Central memory CD8-positive, alpha-beta T cell (primary cell): ENCODE results near the gene FBXW5.
A peak's percentile ranks its signal among the peaks of the same experiment; 100 is the strongest.

Source experiments
- ATAC-seq: fragments of 150-1000 bp; cut with Tn5 transposase; replicated peaks from 2 replicates; pipeline ENCODE4 v1.10.0; 2022; ENCODE audit warnings: mild to moderate bottlenecking, moderate FRiP score, moderate number of reproducible peaks; ENCODE audit not compliant: poor library complexity, severe bottlenecking; ENCODE audit errors: extremely low read depth
- DNase-seq, 2 donors: peaks; one replicate each; pipeline ENCODE4 v3.0.0; 2021; ENCODE audit warnings: low spot score in 2 of 2
- H3K27ac Mint-ChIP-seq: one replicate; pipeline ENCODE4 v1.8.0; 2022; ENCODE audit warnings: low read depth, mild to moderate bottlenecking, moderate library complexity, mixed read lengths
- H3K27me3 Mint-ChIP-seq: one replicate; pipeline ENCODE4 v1.8.0; 2022; ENCODE audit warnings: mixed read lengths
- H3K36me3 Mint-ChIP-seq: one replicate; pipeline ENCODE4 v1.8.0; 2022; ENCODE audit warnings: mild to moderate bottlenecking, moderate library complexity, mixed read lengths; ENCODE audit not compliant: insufficient read depth
- H3K4me1 Mint-ChIP-seq: one replicate; pipeline ENCODE4 v1.8.0; 2022; ENCODE audit warnings: mixed read lengths
- H3K4me3 Mint-ChIP-seq: one replicate; pipeline ENCODE4 v1.8.0; 2022; ENCODE audit warnings: mild to moderate bottlenecking, moderate library complexity, mixed read lengths
- H3K9me3 Mint-ChIP-seq: one replicate; pipeline ENCODE4 v1.8.0; 2022; ENCODE audit warnings: mixed read lengths

Gene FBXW5, protein sequence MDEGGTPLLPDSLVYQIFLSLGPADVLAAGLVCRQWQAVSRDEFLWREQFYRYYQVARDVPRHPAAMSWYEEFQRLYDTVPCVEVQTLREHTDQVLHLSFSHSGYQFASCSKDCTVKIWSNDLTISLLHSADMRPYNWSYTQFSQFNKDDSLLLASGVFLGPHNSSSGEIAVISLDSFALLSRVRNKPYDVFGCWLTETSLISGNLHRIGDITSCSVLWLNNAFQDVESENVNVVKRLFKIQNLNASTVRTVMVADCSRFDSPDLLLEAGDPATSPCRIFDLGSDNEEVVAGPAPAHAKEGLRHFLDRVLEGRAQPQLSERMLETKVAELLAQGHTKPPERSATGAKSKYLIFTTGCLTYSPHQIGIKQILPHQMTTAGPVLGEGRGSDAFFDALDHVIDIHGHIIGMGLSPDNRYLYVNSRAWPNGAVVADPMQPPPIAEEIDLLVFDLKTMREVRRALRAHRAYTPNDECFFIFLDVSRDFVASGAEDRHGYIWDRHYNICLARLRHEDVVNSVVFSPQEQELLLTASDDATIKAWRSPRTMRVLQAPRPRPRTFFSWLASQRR

DNA sequence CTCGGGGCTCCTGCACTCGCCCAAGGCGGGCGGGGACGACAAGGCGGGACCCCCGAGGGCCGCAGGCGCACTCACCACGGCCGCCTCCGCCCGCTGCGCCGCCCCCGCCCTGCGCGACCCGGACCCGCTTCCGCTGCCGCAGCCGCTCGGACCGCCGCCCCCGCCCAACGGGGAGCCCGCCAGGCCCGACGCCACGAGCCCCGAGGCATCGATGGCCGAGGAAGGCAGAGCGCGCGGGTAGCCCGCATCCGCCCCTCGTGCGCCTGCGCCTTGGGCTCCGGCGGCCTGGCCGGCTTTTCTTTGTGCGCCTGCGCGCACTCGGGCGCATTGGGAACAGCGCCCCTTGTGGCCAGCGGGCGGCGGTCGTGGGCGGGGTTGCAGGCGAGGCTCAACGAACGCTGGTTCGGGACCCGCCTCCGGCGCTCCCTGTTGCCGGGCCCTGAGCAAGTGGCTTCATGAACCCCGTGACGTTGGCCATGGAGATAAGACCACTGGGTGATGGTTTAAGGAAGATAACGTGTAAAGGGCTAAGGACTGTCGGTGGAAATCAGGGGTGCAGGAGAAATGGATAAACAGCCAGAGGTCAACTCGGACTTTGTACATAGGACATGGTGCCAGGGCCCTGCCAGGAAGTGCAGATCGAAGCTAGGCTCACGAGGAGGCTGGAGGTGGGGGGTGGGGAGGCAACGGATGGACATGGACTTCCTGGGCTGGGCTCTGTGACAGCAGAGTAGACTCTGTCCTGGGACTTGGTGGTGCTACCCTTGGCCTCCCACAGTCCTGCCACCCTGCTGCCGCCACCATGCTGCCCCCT is at the start of gene FBXW5, which contains the start of gene C8G:
Gene FBXW5, minus strand, starts transcription at position 220 of the 814 bp plus-strand sequence. CDS start 655 bp downstream, outside the sequence.
Gene C8G, plus strand, starts transcription at position 725 of the 814 bp plus-strand sequence. Its CDS starts 78 bp downstream, at position 803.
- ATAC-seq, result peak; percentile 78
- peaks cover 7% of the 10 kb centered on the region for H3K4me1 Mint-ChIP-seq
- H3K9me3 Mint-ChIP-seq, result no peaks in the 10 kb centered on the region
- peak within 1 kb of the TSS; percentile 80 for H3K4me3 Mint-ChIP-seq
- H3K27ac Mint-ChIP-seq, result peak within 1 kb of the TSS; percentile 89
- no peaks in the 10 kb centered on the region for H3K27me3 Mint-ChIP-seq
- DNase-seq, result peak; percentile 91 to 92
- peaks cover 38% of the 10 kb centered on the region for H3K36me3 Mint-ChIP-seq

DNA sequence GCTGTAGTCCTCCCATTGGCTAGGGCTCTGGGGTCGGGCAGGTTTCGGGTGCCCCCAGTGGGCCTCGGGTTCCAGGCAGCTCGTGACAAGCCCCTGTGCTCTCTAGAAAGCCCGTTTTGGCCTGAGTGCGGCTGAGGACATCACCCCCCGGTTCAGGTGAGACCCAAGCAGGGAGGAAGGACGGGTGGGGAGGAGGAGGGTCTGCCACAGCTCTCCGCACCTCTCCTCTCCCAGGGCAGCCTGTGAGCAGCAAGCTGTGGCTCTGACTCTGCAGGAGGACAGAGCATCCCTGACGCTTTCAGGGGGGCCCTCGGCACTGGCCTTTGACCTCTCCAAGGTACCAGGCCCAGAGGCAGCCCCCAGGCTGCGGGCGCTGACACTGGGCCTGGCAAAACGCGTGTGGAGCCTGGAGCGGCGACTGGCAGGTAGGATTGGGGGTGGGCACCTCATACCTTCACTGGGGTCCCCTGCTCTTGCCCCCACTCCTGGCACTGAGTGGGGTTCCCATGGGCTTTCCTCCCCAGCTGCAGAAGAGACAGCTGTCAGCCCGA is 48.4 kb upstream of the FBXW5 start:
- peak overlapping the region; percentile 93 for H3K27ac Mint-ChIP-seq
- H3K36me3 Mint-ChIP-seq, result peaks cover 27% of the 10 kb centered on the region
- no peak for ATAC-seq
- no peaks in the 10 kb centered on the region for H3K27me3 Mint-ChIP-seq
- DNase-seq, result peak in 1 of 2 donors; percentile 57
- H3K4me1 Mint-ChIP-seq, result peaks cover 25% of the 10 kb centered on the region
- no peaks in the 10 kb centered on the region for H3K9me3 Mint-ChIP-seq
- H3K4me3 Mint-ChIP-seq, result peak overlapping the region; percentile 85

DNA sequence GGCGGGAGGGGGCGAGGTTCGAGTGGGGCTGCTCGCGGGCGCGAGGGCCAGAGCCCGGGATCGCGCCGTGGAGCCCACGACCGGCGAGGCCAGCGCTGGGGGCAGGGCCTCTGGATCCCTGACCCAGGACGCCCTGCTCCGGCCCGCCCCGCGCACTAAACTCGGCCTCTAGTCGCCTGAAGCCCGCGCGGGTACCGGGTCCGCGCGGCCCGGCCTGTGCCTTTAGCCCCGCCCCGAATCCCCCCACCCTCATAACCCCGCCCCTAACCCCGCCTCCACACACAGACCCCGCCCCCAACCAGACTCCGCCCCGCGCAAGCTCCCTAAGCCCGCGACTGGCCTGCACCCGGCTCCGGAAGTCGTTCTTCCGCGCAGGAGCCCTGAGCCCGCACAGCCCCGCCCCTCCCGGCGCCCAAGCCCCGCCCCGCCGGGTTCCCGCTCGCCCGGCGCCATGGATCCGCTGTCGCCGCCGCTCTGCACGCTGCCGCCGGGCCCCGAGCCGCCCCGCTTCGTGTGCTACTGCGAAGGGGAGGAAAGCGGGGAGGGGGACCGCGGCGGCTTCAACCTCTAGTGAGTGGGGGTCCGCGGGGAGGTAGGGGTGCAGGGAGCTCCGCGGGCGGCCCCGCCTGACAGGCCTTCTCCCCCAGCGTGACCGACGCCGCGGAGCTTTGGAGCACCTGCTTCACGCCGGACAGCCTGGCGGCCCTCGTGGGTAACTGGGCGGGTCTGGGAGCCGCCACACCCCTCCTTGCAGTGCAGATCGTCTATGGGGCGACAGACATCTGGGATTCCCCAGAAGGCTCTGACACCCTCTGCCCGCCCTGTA is 47.7 kb upstream of the FBXW5 start, which contains the start of gene PAXX:
Gene PAXX, plus strand, starts transcription at position 430 of the 826 bp plus-strand sequence. Its CDS starts 22 bp downstream, at position 452.
- peak; percentile 89 for DNase-seq
- Mint-ChIP-seq H3K4me3 (peak within 1 kb of the TSS; percentile 85), H3K36me3 (peaks cover 22% of the 10 kb centered on the region), H3K9me3 (no peaks in the 10 kb centered on the region), H3K27ac (peak within 1 kb of the TSS; percentile 93), H3K27me3 (no peaks in the 10 kb centered on the region), H3K4me1 (peaks cover 18% of the 10 kb centered on the region)
- peak; percentile 81 for ATAC-seq

DNA sequence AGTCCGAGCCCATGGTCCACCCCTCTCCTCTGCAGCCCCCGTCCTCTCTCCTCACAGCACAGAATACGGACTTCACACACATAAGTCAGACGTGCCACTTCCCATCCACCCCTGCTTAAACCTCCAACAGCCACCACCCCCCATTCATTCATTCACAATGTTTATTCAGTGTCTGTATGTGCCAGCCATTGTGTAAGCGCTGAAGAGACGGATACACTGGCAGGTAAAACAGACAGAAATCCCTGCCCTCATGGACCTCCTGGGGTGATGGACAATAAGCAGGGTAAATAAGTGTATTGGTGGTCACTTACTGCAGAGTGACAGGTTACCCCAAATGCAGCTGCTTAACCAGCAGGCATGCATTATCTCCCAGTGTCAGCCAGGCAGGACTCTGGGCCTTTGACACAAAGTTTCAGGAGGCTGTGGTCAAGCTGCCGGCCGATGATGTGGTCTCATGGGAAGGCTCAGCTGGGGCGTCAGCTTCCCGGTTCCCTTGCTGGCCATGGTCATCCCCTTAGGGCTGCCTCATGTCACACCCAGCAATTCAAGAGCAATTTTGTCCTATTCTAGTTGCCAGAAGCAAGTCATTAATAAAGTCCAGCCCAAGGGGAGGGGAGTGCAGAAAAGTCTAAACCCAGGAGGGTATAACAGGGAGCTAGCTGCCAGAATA is 45.8 kb upstream of the FBXW5 start:
- Mint-ChIP-seq H3K9me3 (no peaks in the 10 kb centered on the region), H3K4me1 (peaks cover 9% of the 10 kb centered on the region), H3K27ac (no peak overlapping the region), H3K4me3 (peak overlapping the region; percentile 85), H3K36me3 (peaks cover 18% of the 10 kb centered on the region), H3K27me3 (no peaks in the 10 kb centered on the region)
- DNase-seq (no peak), ATAC-seq (no peak)

DNA sequence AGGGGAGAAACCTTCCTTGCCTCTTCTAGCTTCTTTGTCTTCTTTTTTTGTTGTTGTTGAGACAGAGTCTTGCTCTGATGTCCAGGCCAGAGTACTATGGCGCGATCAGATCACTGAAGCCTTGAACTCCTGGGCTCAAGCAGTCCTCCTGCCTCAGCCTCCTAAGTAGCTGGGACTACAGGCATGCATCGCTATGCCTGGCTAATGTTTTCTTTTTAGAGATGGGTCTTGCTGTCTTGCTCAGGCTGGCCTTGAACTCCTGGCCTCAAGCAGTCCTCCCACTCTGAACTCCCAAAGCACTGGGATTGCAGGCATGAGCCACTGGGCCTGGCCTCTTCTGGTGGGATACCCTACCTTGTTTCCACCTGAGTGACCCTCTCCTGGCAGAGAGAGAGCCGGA is 44.3 kb upstream of the FBXW5 start:
- peaks cover 7% of the 10 kb centered on the region for H3K27me3 Mint-ChIP-seq
- no peaks in the 10 kb centered on the region for H3K9me3 Mint-ChIP-seq
- DNase-seq (no peak), ATAC-seq (no peak)
- H3K4me3 Mint-ChIP-seq, result no peak overlapping the region
- peaks cover 14% of the 10 kb centered on the region for H3K36me3 Mint-ChIP-seq
- H3K4me1 Mint-ChIP-seq, result peaks cover 10% of the 10 kb centered on the region
- H3K27ac Mint-ChIP-seq, result no peak overlapping the region

DNA sequence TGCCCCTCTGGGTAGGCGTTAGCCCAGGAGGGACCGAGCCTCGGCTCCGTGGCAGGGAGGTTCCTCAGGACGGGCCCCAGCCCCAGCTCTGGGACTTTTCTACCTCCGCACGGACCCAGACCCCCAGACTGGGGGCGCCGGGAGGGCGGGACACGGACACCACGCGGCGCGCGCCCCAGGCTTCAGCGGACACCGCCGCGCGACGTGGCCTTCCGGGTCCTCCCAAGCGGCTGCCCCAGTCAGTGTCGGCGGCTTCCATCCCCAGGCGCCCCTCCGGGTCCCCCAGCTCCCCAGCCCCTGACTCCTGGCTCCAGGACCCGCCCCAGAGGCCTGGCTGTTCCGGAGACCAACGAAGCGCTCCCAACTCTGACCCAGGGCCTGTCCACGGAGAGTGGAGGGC is 41.3 kb upstream of the FBXW5 start:
- H3K27me3 Mint-ChIP-seq, result peaks cover 12% of the 10 kb centered on the region
- H3K9me3 Mint-ChIP-seq, result no peaks in the 10 kb centered on the region
- H3K4me3 Mint-ChIP-seq, result no peak overlapping the region
- no peak overlapping the region for H3K27ac Mint-ChIP-seq
- no peak for ATAC-seq
- H3K4me1 Mint-ChIP-seq, result peaks cover 7% of the 10 kb centered on the region
- DNase-seq, result no peak
- peaks cover 2% of the 10 kb centered on the region for H3K36me3 Mint-ChIP-seq

DNA sequence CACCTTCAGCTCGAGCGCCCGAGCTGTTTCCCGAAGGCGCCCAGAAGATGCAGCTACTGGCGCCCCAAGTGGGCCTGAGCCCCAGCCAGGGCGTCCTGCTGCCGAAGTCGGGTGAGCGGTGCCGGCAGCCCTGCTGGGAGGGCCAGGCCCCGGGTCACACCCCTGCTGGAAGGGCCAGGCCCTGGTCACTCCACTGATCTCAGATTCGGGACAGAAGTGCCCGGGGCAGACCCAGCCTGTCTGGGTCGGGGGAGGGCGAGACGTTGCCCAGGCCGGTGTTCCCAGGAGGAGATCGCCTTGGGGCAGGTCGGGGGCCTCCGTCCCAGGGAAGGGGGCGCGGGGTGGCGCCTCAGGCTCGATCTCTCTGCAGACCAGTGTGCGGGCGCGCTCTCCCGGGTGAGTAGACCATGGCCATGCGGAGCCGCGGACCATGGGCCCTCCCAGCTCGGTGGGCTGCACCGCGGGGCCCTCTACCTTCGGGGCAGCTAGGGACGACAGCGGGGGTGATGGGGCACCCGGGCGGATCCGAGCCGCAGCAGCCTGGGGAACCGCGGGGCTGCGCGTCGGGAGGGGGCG is 40.6 kb upstream of the FBXW5 start:
- Mint-ChIP-seq H3K4me3 (peak overlapping the region; percentile 41), H3K9me3 (no peaks in the 10 kb centered on the region), H3K27ac (no peak overlapping the region), H3K4me1 (peaks cover 7% of the 10 kb centered on the region), H3K27me3 (peaks cover 12% of the 10 kb centered on the region), H3K36me3 (peaks cover 2% of the 10 kb centered on the region)
- DNase-seq (no peak), ATAC-seq (peak; percentile 43)

DNA sequence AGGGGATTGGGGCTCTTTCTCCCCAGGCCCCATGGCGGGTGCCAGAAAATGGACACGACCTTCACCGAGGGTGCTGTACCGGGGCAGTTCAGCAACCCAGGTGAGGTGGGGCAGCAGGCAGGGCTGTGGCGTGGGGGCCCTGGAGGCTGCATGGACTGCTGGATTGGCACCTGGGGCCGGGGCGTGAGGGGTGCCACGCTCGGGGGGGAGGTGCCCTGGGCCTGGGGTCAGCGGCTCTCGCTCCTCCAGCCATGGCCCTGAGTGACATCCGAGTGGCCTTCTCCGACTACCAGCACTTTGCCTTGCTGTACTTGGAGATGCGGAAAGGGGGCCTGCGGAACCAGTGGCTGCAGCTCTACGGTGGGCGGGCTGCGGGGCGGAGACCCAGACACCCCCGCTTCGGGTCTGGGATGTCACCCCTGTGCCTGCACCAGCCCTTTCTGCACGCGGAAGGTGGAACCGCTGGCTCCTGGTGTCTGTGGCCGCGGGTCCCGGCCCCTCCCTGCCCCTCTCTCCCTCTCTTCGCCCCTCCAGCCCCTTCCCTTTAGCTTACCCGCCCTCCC is 40.0 kb upstream of the FBXW5 start:
- DNase-seq (no peak), ATAC-seq (no peak)
- H3K36me3 Mint-ChIP-seq, result peaks cover 2% of the 10 kb centered on the region
- H3K4me3 Mint-ChIP-seq, result peak overlapping the region; percentile 41
- H3K27me3 Mint-ChIP-seq, result peaks cover 12% of the 10 kb centered on the region
- no peaks in the 10 kb centered on the region for H3K9me3 Mint-ChIP-seq
- H3K4me1 Mint-ChIP-seq, result peaks cover 7% of the 10 kb centered on the region
- H3K27ac Mint-ChIP-seq, result no peak overlapping the region

DNA sequence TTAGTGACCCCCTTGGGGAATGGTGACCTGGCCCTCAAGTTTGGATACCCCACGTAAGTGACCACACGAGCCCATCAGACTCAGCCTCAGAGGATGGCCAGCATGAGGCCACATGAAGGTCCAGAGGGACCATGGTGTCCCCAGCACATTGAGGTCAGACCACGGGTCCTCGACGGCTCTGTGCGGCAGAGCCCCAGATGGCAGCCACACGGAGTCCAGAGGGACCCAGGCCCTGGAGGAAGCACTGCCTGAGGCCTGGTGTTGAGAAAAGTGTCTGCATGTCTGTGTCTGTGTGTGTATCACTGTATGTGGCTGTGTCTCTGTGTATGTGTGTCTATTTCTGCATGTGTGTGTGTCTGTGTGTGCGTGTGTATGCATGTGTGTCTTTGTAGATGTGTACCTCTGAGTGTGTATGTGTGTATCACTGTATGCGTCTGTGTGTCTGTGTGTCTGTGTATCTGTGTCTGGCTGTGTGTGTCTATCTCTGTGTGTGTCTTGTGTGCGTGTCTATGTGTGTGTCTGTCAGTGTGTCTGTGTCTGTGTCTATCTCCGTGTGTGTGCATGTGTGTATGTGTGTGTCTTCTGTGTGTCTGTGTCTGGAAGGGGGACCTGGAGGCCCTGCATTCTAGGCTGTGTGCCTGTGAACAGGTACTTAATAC is 39.2 kb upstream of the FBXW5 start:
- H3K27ac Mint-ChIP-seq, result no peak overlapping the region
- H3K9me3 Mint-ChIP-seq, result no peaks in the 10 kb centered on the region
- H3K36me3 Mint-ChIP-seq, result peaks cover 2% of the 10 kb centered on the region
- no peak for ATAC-seq
- H3K4me3 Mint-ChIP-seq, result no peak overlapping the region
- no peak for DNase-seq
- peaks cover 7% of the 10 kb centered on the region for H3K4me1 Mint-ChIP-seq
- H3K27me3 Mint-ChIP-seq, result peaks cover 12% of the 10 kb centered on the region

DNA sequence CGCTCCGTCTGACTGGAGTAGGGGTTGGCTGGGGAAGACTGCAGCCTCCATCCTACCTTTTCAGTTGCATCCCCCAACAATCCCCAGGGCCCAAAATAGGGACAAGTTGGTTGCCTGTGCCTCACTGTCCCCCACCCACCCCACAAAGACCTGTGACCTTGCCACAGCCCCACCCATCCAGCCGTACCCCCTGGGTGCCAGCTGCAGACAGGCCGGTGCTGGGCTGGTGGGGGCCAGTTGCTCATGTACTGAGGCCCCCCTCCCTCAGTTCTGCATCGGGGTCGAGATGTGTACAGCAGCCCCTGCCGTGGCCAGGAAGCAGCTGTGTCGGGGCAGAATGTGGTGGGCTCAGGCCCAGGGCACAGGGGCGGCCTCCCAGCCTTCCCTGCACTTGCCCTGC is 38.6 kb upstream of the FBXW5 start:
- H3K4me1 Mint-ChIP-seq, result peaks cover 7% of the 10 kb centered on the region
- peaks cover 2% of the 10 kb centered on the region for H3K36me3 Mint-ChIP-seq
- no peak for ATAC-seq
- no peaks in the 10 kb centered on the region for H3K9me3 Mint-ChIP-seq
- peaks cover 12% of the 10 kb centered on the region for H3K27me3 Mint-ChIP-seq
- DNase-seq, result no peak
- no peak overlapping the region for H3K27ac Mint-ChIP-seq
- no peak overlapping the region for H3K4me3 Mint-ChIP-seq
